SU-DHL-6 (cell line): ENCODE data around the gene DERL3.

Experiments used
- H2AFZ ChIP-seq: fragments of 200-600 bp; sonication (generic); 2 replicates; pipeline ENCODE4 v1.6.1; 2014; ENCODE audit warnings: low read depth, mild to moderate bottlenecking, moderate library complexity, mixed read lengths, antibody characterized with exemption, low read length; ENCODE audit not compliant: severe bottlenecking
- H3F3A ChIP-seq: fragments of 200-600 bp; shearing (Covaris generic); 2 replicates; pipeline ENCODE4 v1.6.0; 2016; ENCODE audit warnings: antibody characterized with exemption, mild to moderate bottlenecking; ENCODE audit not compliant: insufficient read depth
- H3K27ac ChIP-seq: fragments of 200-600 bp; sonication (generic); 2 replicates; pipeline ENCODE4 v1.5.1; 2016; ENCODE audit warnings: low read depth, mild to moderate bottlenecking, low read length, moderate library complexity, mixed read lengths
- H3K27me3 ChIP-seq: fragments of 200-600 bp; sonication (generic), shearing (Covaris generic); 2 replicates; pipeline ENCODE4 v1.6.0; 2014; ENCODE audit warnings: mild to moderate bottlenecking, low read length
- H3K36me3 ChIP-seq: fragments of 200-600 bp; sonication (generic); 2 replicates; pipeline ENCODE4 v1.6.1; 2014; ENCODE audit warnings: mild to moderate bottlenecking, low read length, mixed read lengths
- H3K4me2 ChIP-seq: fragments of 300-600, 200-600 bp; shearing (Covaris generic), sonication (generic); 2 replicates; pipeline ENCODE4 v1.6.0; 2014; ENCODE audit warnings: low read length, low read depth, mild to moderate bottlenecking; ENCODE audit not compliant: poor library complexity, severe bottlenecking
- H3K4me3 ChIP-seq: fragments of 200-600 bp; sonication (generic); 2 replicates; pipeline ENCODE4 v1.5.1; 2014; ENCODE audit warnings: antibody characterized with exemption, low read length, mild to moderate bottlenecking, mixed read lengths; ENCODE audit not compliant: insufficient read depth, poor library complexity, severe bottlenecking
- H3K79me2 ChIP-seq: fragments of 200-600 bp; sonication (generic); 2 replicates; pipeline ENCODE4 v1.6.1; 2014; ENCODE audit warnings: mild to moderate bottlenecking, low read length, moderate library complexity; ENCODE audit not compliant: insufficient read depth
- H3K9ac ChIP-seq: fragments of 200-600 bp; sonication (generic); 2 replicates; pipeline ENCODE4 v1.7.0; 2014; ENCODE audit warnings: mild to moderate bottlenecking, low read length
- H3K9me2 ChIP-seq: fragments of 200-600 bp; sonication (generic); replicated peaks from 2 replicates; pipeline ENCODE4 v1.6.1; 2014; ENCODE audit warnings: low read length; ENCODE audit not compliant: insufficient read depth
- H3K9me3 ChIP-seq: fragments of 200-600 bp; sonication (generic); 2 replicates; pipeline ENCODE4 v1.6.1; 2014; ENCODE audit warnings: low read length, mixed read lengths; ENCODE audit not compliant: insufficient read depth
- H4K20me1 ChIP-seq: fragments of 200-600 bp; sonication (generic); 2 replicates; pipeline ENCODE4 v1.6.1; 2014; ENCODE audit warnings: low read depth, mild to moderate bottlenecking, antibody characterized with exemption, low read length, moderate library complexity, mixed read lengths
- CTCF ChIP-seq: fragments of 200-600 bp; sonication (generic); IDR thresholded peaks from one replicate; pipeline ENCODE4 v1.5.1; 2017; ENCODE audit warnings: antibody characterized with exemption, mild to moderate bottlenecking, low read length, moderate library complexity; ENCODE audit not compliant: insufficient read depth, poor library complexity, severe bottlenecking
- EZH2phosphoT487 ChIP-seq: fragments of 200-600 bp; sonication (generic), shearing (Covaris generic); conservative IDR thresholded peaks from 2 replicates; pipeline ENCODE4 v1.6.1; 2018; ENCODE audit warnings: mild to moderate bottlenecking, antibody characterized with exemption, low read length, moderate library complexity, mixed read lengths

The DERL3 gene

GRCh38 chr22:23847991-23848864 lies 9.4 kb upstream of the DERL3 start:
- Histone ChIP-seq H3K4me3 (no peak overlapping the region), H3K9me2 (no peaks in the 10 kb centered on the region), H3K9ac (no peak overlapping the region), H3F3A (peaks cover 6% of the 10 kb centered on the region; the same call in 1 of the 2 replicates), H4K20me1 (no peaks in the 10 kb centered on the region), H2AFZ (no peak overlapping the region), H3K27ac (no peak overlapping the region; the same call in 1 of the 2 replicates), H3K27me3 (no peaks in the 10 kb centered on the region), H3K4me2 (peak overlapping the region; percentile 8), H3K79me2 (no peaks in the 10 kb centered on the region), H3K36me3 (no peaks in the 10 kb centered on the region), H3K9me3 (no peaks in the 10 kb centered on the region)
- TF ChIP-seq CTCF (no peak), EZH2phosphoT487 (no peak)

- H3F3A ChIP-seq = peaks cover 6% of the 10 kb centered on the region; the same call in 1 of the 2 replicates
Measured at GRCh38 chr22:23847310-23847920, 8.6 kb upstream of the DERL3 start.

GRCh38 chr22:23846081-23846469 lies 7.3 kb upstream of the DERL3 start:
- no peaks in the 10 kb centered on the region for H3K79me2 ChIP-seq
- no peak overlapping the region for H3K4me3 ChIP-seq
- no peak overlapping the region for H2AFZ ChIP-seq
- H4K20me1 ChIP-seq = no peaks in the 10 kb centered on the region
- no peak overlapping the region for H3K27ac ChIP-seq
- H3K27me3 ChIP-seq = no peaks in the 10 kb centered on the region
- H3K9ac ChIP-seq = no peak overlapping the region
- no peak overlapping the region for H3K4me2 ChIP-seq
- no peaks in the 10 kb centered on the region for H3K9me2 ChIP-seq
- no peaks in the 10 kb centered on the region for H3K36me3 ChIP-seq
- TF ChIP-seq EZH2phosphoT487 = no peak
- TF ChIP-seq CTCF = no peak
- H3F3A ChIP-seq = peaks cover 6% of the 10 kb centered on the region; the same call in 1 of the 2 replicates
- H3K9me3 ChIP-seq = no peaks in the 10 kb centered on the region

More at GRCh38 chr22:23847310-23847920, 8.6 kb upstream of the DERL3 start:
- no peaks in the 10 kb centered on the region for H3K79me2 ChIP-seq
- no peaks in the 10 kb centered on the region for H4K20me1 ChIP-seq
- H3K9me3 ChIP-seq = no peaks in the 10 kb centered on the region
- H3K4me3 ChIP-seq = no peak overlapping the region
- H3K4me2 ChIP-seq = peak overlapping the region; percentile 8
- H3K27me3 ChIP-seq = no peaks in the 10 kb centered on the region
- H3K9ac ChIP-seq = no peak overlapping the region
- H2AFZ ChIP-seq = no peak overlapping the region
- no peaks in the 10 kb centered on the region for H3K9me2 ChIP-seq
- no peaks in the 10 kb centered on the region for H3K36me3 ChIP-seq
- H3K27ac ChIP-seq = no peak overlapping the region
- TF ChIP-seq EZH2phosphoT487 = no peak
- no peak for TF ChIP-seq CTCF
